Measurements from ENCODE around the gene TXNL1.

TXNL1 gene

DNA sequence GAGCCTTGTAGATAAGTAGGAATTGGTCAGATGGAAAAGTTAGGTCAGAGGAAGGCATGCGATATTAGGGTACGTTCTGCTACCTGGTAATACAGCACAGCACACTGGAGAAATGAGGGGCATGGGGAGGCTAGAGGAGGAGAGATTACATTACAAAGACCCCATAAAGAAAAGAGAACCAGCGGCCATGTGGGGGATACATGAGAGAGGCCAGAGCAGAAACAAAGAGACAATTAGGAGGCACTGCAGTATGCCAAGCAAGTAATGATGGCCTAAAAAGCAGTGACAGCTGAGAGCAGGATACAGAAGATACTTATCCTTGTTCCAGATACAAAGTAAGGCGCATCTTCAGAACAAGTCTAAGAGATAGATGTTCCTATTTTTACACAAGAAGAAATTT lies 40.0 kb downstream of the TXNL1 start:
- ChIA-PET POLR2A (ENCODE audit: low non-redundant PET) (no interaction called here), CTCF (interaction anchor here (0.7 kb wide), 1 partner anchor 98 kb away, joined by 3 read pairs; no protein-coding TSS in a partner anchor)
- TF ChIP-seq, protein P1, sequence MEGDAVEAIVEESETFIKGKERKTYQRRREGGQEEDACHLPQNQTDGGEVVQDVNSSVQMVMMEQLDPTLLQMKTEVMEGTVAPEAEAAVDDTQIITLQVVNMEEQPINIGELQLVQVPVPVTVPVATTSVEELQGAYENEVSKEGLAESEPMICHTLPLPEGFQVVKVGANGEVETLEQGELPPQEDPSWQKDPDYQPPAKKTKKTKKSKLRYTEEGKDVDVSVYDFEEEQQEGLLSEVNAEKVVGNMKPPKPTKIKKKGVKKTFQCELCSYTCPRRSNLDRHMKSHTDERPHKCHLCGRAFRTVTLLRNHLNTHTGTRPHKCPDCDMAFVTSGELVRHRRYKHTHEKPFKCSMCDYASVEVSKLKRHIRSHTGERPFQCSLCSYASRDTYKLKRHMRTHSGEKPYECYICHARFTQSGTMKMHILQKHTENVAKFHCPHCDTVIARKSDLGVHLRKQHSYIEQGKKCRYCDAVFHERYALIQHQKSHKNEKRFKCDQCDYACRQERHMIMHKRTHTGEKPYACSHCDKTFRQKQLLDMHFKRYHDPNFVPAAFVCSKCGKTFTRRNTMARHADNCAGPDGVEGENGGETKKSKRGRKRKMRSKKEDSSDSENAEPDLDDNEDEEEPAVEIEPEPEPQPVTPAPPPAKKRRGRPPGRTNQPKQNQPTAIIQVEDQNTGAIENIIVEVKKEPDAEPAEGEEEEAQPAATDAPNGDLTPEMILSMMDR (conservative IDR thresholded peaks at IDR 0.05; ENCODE audit: low read depth), result no peak
- no peak overlapping the region for H3K27ac ChIP-seq
- no peak for DNase-seq (ENCODE audit: low spot score)

DNA sequence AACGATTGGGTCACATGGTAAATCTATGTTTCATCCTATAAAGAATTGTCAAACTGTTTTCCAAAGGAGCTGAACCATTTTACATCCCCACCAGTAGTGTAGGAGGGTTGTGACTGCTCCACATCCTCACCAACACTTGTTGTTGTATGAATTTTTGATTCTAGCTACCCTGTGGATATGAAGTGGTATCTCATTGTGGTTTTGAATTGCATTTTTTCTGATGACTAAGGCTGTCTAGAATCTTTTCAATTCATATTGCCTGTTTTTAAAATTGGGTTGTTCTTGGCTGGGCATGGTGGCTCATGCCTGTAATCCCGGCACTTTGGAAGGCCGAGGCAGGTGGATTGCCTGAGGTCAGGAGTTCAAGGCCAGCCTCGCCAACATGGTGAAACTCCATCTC lies 44.5 kb downstream of the TXNL1 start:
- CTCF ChIA-PET, result no interaction called here
- no peak for DNase-seq (ENCODE audit: low spot score)
- TF ChIP-seq, protein P1 (conservative IDR thresholded peaks at IDR 0.05; ENCODE audit: low read depth), result no peak
- POLR2A ChIA-PET (ENCODE audit: low non-redundant PET), result no interaction called here
- H3K27ac ChIP-seq, result no peak overlapping the region

DNA sequence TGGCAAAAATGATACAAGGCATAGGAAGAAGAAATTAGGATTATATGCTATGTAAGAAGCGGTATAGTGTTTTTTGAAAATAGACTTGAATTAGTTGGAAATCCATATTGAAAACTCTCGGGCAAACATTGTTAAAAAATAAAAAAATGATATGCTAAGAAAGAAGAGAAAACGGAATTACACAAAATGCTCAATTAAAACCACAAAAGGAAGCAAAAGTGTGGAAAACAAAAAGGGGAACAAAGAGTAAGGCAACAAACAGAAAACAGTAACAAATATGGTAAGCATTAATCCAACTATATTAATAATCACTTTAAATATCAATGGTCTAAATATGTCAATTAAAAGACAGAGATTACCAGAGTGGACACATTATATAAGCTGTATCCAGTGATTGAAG lies 58.4 kb downstream of the TXNL1 start:
- TF ChIP-seq, protein P1 (conservative IDR thresholded peaks at IDR 0.05; ENCODE audit: low read depth), result no peak
- ChIA-PET POLR2A (ENCODE audit: low non-redundant PET) (no interaction called here), CTCF (interaction anchor here (0.7 kb wide), 1 partner anchor 32 kb away, joined by 3 read pairs; no protein-coding TSS in a partner anchor)
- DNase-seq (ENCODE audit: low spot score), result no peak
- H3K27ac ChIP-seq, result no peak overlapping the region

- TF ChIP-seq, protein P1 (conservative IDR thresholded peaks at IDR 0.05; ENCODE audit: low read depth), result no peak
- POLR2A ChIA-PET (ENCODE audit: low non-redundant PET), result no interaction called here
- CTCF ChIA-PET, result no interaction called here
- DNase-seq (ENCODE audit: low spot score), result no peak
- no peak overlapping the region for H3K27ac ChIP-seq
Measured at GRCh38 chr18:56579451-56579850, 58.9 kb downstream of the TXNL1 start.

DNA sequence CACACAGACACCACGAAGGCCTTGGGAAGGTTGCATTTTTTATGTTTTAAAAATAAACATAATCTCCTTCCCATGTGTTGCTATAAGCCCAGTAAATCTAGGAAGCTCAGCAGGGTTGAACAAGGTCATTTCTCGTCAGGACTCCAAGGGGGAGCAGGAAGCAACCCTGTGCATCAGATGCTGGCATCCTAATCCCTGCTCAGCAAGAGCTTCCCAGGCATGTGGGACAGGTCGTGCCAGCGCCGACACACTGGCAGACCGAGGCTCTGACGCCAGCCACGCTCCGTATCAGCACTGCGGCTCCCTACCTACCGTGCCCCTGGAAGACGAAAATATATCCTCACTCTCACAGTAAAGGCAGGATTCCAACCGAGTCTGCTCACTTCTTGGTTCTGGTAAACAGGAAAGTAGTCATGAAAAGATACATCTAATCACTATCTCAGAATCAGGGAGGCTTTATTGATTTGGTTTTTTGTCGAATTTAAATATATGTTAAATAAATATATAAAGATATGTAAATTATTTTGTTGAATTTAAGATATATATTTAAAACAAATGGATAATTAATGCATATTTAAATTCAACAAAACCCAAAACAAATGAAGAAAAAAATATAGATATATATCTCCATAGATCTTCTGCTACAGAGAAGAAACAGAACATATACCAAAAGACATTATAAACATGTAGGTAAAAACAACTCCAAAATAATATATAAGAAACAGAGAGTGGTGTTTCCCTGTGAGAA lies 61.4 kb downstream of the TXNL1 start:
- CTCF ChIA-PET, result interaction anchor here (0.7 to 0.8 kb wide), 3 partner anchors 989 to 1526 kb away, joined by 3 to 5 read pairs (median 4); no protein-coding TSS in a partner anchor
- TF ChIP-seq, protein P1 (conservative IDR thresholded peaks at IDR 0.05; ENCODE audit: low read depth), result no peak
- POLR2A ChIA-PET (ENCODE audit: low non-redundant PET), result no interaction called here
- no peak for DNase-seq (ENCODE audit: low spot score)
- H3K27ac ChIP-seq, result no peak overlapping the region

- H3K27ac ChIP-seq, result no peak overlapping the region
Measured at GRCh38 chr18:56575819-56576663, 62.4 kb downstream of the TXNL1 start.

More at GRCh38 chr18:56575819-56576663, 62.4 kb downstream of the TXNL1 start:
- ChIA-PET CTCF (interaction anchor here (0.6 to 0.8 kb wide), 5 partner anchors 629 to 1525 kb away, joined by 3 to 5 read pairs (median 4); no protein-coding TSS in a partner anchor), POLR2A (ENCODE audit: low non-redundant PET) (no interaction called here)
- peak; percentile 26 for DNase-seq (ENCODE audit: low spot score)
- TF ChIP-seq, protein P1 (conservative IDR thresholded peaks at IDR 0.05; ENCODE audit: low read depth), result peak; percentile 63

All from RWPE1 (cell line).